ENCODE results near the gene PPM1E.
"Not testable (repeated sequence)": the region's sequence is repeated elsewhere in the genome, so short reads cannot be mapped to it uniquely, and the experiment has no call there.

The PPM1E gene

GRCh38 chr17:58954358-58954757, 198.7 kb downstream of the PPM1E start:
- not testable (repeated sequence) for H3K27me3 ChIP-seq (ENCODE audit: control insufficient read depth, insufficient read depth, low read length); H3K9me3 ChIP-seq (ENCODE audit: control insufficient read depth, insufficient read depth, low read length); H3K4me3 ChIP-seq (ENCODE audit: low read depth, low read length); H3K4me1 ChIP-seq (ENCODE audit: control insufficient read depth, insufficient read depth, low read length); H3K27ac ChIP-seq (ENCODE audit: low read depth, low read length); H3K36me3 ChIP-seq (ENCODE audit: control insufficient read depth, insufficient read depth, low read length); H3K9ac ChIP-seq (ENCODE audit: low read depth, low read length)

DNA sequence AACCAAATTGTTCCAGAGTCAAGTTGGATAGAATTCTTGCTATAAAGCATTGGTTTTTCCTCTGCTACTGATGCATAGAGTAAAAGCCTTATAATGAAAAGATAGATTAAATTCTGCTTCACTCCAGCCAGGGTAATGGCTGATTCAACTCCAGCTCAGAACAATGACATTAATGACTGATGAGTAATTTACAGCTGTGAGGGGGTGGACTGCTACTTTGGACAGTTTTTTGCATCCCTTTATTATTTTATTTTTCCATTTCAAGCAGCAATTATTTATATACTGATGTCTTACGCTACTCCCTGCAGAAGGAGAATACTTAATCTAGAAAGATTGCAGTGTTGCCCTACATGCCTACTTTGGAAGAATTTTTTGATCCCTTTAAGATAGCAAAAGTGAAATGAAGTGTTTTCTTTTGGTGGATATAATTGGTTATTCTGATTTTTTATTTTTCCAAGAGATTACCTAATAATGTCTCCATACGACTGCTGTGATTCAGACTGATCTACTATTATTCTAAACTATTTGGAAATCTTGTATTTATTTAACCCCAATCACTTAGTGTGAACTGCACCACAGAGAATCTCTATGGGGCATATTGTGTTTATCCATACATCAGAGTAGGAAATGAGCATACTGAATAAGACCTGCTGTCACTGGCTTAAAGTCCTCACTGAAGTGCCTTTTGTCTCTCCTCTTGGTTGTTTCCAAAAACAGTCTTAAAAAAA, 201.5 kb downstream of the PPM1E start:
- Histone ChIP-seq H3K9ac (ENCODE audit: low read depth, low read length) (no peak overlapping the region), H3K4me1 (ENCODE audit: control insufficient read depth, insufficient read depth, low read length) (no peaks in the 10 kb centered on the region), H3K36me3 (ENCODE audit: control insufficient read depth, insufficient read depth, low read length) (no peaks in the 10 kb centered on the region), H3K4me3 (ENCODE audit: low read depth, low read length) (no peak overlapping the region), H3K9me3 (ENCODE audit: control insufficient read depth, insufficient read depth, low read length) (no peaks in the 10 kb centered on the region), H3K27me3 (ENCODE audit: control insufficient read depth, insufficient read depth, low read length) (no peaks in the 10 kb centered on the region), H3K27ac (ENCODE audit: low read depth, low read length) (no peak overlapping the region)

DNA sequence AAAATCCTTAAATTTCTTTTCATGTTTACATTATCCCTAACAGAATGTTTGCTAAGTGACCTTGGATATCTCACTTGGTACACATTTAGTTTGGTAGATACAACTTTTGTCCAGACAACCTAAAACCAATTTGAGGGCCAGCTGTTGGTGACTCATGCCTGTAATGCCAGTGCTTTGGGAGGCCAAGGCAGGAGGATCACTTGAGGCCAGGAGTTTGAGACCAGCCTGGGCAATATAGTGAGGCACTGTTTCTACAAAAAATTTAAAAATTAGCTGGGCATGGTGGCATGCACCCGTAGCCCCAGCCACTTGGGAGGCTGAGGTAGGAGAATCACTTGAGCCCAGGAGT, 202.0 kb downstream of the PPM1E start:
- H3K27ac ChIP-seq (ENCODE audit: low read depth, low read length); H3K4me1 ChIP-seq (ENCODE audit: control insufficient read depth, insufficient read depth, low read length); H3K36me3 ChIP-seq (ENCODE audit: control insufficient read depth, insufficient read depth, low read length); H3K27me3 ChIP-seq (ENCODE audit: control insufficient read depth, insufficient read depth, low read length); H3K9ac ChIP-seq (ENCODE audit: low read depth, low read length); H3K9me3 ChIP-seq (ENCODE audit: control insufficient read depth, insufficient read depth, low read length); H3K4me3 ChIP-seq (ENCODE audit: low read depth, low read length): not testable (repeated sequence)

GRCh38 chr17:58960068-58960467, 204.4 kb downstream of the PPM1E start:
- H3K27ac ChIP-seq (ENCODE audit: low read depth, low read length) = peak overlapping the region; percentile 24
- no peak overlapping the region for H3K4me3 ChIP-seq (ENCODE audit: low read depth, low read length)
- no peak overlapping the region for H3K9ac ChIP-seq (ENCODE audit: low read depth, low read length)

DNA sequence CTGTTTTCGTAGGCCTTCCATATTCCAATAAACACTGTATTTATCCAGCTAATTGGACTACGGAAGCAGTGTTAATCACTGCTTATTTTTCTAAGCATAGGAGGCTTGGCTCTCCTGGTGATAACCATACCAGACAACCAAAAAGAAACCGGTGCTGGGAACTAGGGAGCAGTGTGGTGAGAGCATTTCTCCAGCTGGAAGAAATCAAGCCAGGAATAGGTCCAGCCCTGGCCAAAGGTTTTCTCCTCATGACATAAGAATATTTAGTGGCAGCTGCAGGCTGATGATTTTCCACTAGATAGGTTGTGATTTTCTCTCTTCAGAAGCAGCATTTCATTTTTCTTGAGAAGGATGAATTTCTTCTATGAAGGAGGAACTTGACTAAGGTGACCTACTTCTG, 209.6 kb downstream of the PPM1E start:
- peaks cover 34% of the 10 kb centered on the region for H3K4me1 ChIP-seq (ENCODE audit: control insufficient read depth, insufficient read depth, low read length)
- no peaks in the 10 kb centered on the region for H3K27me3 ChIP-seq (ENCODE audit: control insufficient read depth, insufficient read depth, low read length)
- H3K36me3 ChIP-seq (ENCODE audit: control insufficient read depth, insufficient read depth, low read length) = no peaks in the 10 kb centered on the region
- H3K27ac ChIP-seq (ENCODE audit: low read depth, low read length) = no peak overlapping the region
- no peak overlapping the region for H3K9ac ChIP-seq (ENCODE audit: low read depth, low read length)
- no peaks in the 10 kb centered on the region for H3K9me3 ChIP-seq (ENCODE audit: control insufficient read depth, insufficient read depth, low read length)
- no peak overlapping the region for H3K4me3 ChIP-seq (ENCODE audit: low read depth, low read length)

More at GRCh38 chr17:58960068-58960467, 204.4 kb downstream of the PPM1E start:
- Histone ChIP-seq H3K27me3 (ENCODE audit: control insufficient read depth, insufficient read depth, low read length) (no peaks in the 10 kb centered on the region), H3K4me1 (ENCODE audit: control insufficient read depth, insufficient read depth, low read length) (peaks cover 2% of the 10 kb centered on the region; the same call in 1 of the 2 replicates), H3K36me3 (ENCODE audit: control insufficient read depth, insufficient read depth, low read length) (no peaks in the 10 kb centered on the region), H3K9me3 (ENCODE audit: control insufficient read depth, insufficient read depth, low read length) (no peaks in the 10 kb centered on the region)

GRCh38 chr17:58966208-58966607, 210.6 kb downstream of the PPM1E start:
- Histone ChIP-seq H3K4me3 (ENCODE audit: low read depth, low read length) (no peak overlapping the region), H3K27ac (ENCODE audit: low read depth, low read length) (no peak overlapping the region), H3K9me3 (ENCODE audit: control insufficient read depth, insufficient read depth, low read length) (no peaks in the 10 kb centered on the region), H3K9ac (ENCODE audit: low read depth, low read length) (no peak overlapping the region), H3K4me1 (ENCODE audit: control insufficient read depth, insufficient read depth, low read length) (peaks cover 34% of the 10 kb centered on the region), H3K27me3 (ENCODE audit: control insufficient read depth, insufficient read depth, low read length) (no peaks in the 10 kb centered on the region), H3K36me3 (ENCODE audit: control insufficient read depth, insufficient read depth, low read length) (no peaks in the 10 kb centered on the region)

- peaks cover 34% of the 10 kb centered on the region for H3K4me1 ChIP-seq (ENCODE audit: control insufficient read depth, insufficient read depth, low read length)
- H3K36me3 ChIP-seq (ENCODE audit: control insufficient read depth, insufficient read depth, low read length) = no peaks in the 10 kb centered on the region
- peak overlapping the region; percentile 0 for H3K27ac ChIP-seq (ENCODE audit: low read depth, low read length)
- H3K4me3 ChIP-seq (ENCODE audit: low read depth, low read length) = no peak overlapping the region
- H3K9ac ChIP-seq (ENCODE audit: low read depth, low read length) = no peak overlapping the region
- H3K9me3 ChIP-seq (ENCODE audit: control insufficient read depth, insufficient read depth, low read length) = no peaks in the 10 kb centered on the region
- no peaks in the 10 kb centered on the region for H3K27me3 ChIP-seq (ENCODE audit: control insufficient read depth, insufficient read depth, low read length)
Observed at GRCh38 chr17:58968426-58969061, 212.9 kb downstream of the PPM1E start.

- Histone ChIP-seq H3K36me3 (ENCODE audit: control insufficient read depth, insufficient read depth, low read length) (no peaks in the 10 kb centered on the region), H3K9me3 (ENCODE audit: control insufficient read depth, insufficient read depth, low read length) (no peaks in the 10 kb centered on the region), H3K4me1 (ENCODE audit: control insufficient read depth, insufficient read depth, low read length) (peaks cover 34% of the 10 kb centered on the region), H3K27me3 (ENCODE audit: control insufficient read depth, insufficient read depth, low read length) (no peaks in the 10 kb centered on the region), H3K9ac (ENCODE audit: low read depth, low read length) (no peak overlapping the region), H3K27ac (ENCODE audit: low read depth, low read length) (no peak overlapping the region), H3K4me3 (ENCODE audit: low read depth, low read length) (no peak overlapping the region)
Observed at GRCh38 chr17:58969156-58969555, 213.5 kb downstream of the PPM1E start.

GRCh38 chr17:58969612-58970011, 214.0 kb downstream of the PPM1E start:
- Histone ChIP-seq H3K27ac (ENCODE audit: low read depth, low read length) (no peak overlapping the region), H3K9me3 (ENCODE audit: control insufficient read depth, insufficient read depth, low read length) (no peaks in the 10 kb centered on the region), H3K27me3 (ENCODE audit: control insufficient read depth, insufficient read depth, low read length) (no peaks in the 10 kb centered on the region), H3K9ac (ENCODE audit: low read depth, low read length) (no peak overlapping the region), H3K4me3 (ENCODE audit: low read depth, low read length) (no peak overlapping the region), H3K4me1 (ENCODE audit: control insufficient read depth, insufficient read depth, low read length) (peaks cover 34% of the 10 kb centered on the region), H3K36me3 (ENCODE audit: control insufficient read depth, insufficient read depth, low read length) (no peaks in the 10 kb centered on the region)

DNA sequence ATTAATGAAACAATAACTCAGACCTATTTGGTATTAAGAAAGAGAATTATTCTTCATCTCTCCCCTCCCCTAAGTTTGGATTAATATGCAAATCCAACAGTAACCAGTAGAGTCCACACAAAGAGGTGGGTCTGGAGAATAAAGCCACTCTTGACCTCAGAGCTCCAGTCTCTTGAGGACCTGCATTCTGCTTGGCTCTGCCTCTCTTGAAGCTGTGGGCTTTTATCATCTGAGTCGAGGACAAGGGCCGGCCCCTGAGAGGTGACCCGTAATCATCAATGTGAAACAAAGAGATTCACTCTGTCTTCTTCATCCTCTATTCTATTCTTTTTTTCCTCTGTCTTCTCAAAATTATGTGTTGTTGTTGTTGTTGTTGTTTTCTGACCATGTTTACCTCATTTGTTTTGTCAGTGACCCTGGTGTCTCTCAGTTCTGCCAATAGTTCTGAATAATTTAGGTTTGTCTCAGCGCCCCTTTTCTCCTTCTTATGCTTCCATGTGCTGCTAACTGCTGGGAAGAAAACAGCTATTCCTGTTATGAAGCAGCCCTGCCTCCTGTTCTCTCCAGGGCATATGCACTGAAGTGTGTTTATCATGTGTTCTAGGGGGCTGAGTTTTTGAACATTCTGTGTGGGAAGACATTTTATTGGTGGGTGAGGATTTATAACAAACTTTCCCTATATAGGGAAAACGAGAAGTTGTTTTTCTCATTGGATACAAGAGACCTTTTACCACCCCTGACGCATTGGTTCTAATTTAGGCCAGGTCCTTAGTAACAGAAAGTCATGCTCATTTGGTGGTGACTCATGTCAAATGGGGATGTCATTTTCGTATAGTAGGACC, 215.2 kb downstream of the PPM1E start:
- H3K9me3 ChIP-seq (ENCODE audit: control insufficient read depth, insufficient read depth, low read length) = no peaks in the 10 kb centered on the region
- H3K36me3 ChIP-seq (ENCODE audit: control insufficient read depth, insufficient read depth, low read length) = no peaks in the 10 kb centered on the region
- H3K27ac ChIP-seq (ENCODE audit: low read depth, low read length) = no peak overlapping the region
- H3K4me1 ChIP-seq (ENCODE audit: control insufficient read depth, insufficient read depth, low read length) = peaks cover 24% of the 10 kb centered on the region
- no peaks in the 10 kb centered on the region for H3K27me3 ChIP-seq (ENCODE audit: control insufficient read depth, insufficient read depth, low read length)
- no peak overlapping the region for H3K4me3 ChIP-seq (ENCODE audit: low read depth, low read length)
- H3K9ac ChIP-seq (ENCODE audit: low read depth, low read length) = no peak overlapping the region

GRCh38 chr17:58974354-58974753, 218.7 kb downstream of the PPM1E start:
- Histone ChIP-seq H3K27me3 (ENCODE audit: control insufficient read depth, insufficient read depth, low read length) (no peaks in the 10 kb centered on the region), H3K4me3 (ENCODE audit: low read depth, low read length) (no peak overlapping the region), H3K9me3 (ENCODE audit: control insufficient read depth, insufficient read depth, low read length) (no peaks in the 10 kb centered on the region), H3K27ac (ENCODE audit: low read depth, low read length) (no peak overlapping the region), H3K9ac (ENCODE audit: low read depth, low read length) (no peak overlapping the region), H3K4me1 (ENCODE audit: control insufficient read depth, insufficient read depth, low read length) (peaks cover 3% of the 10 kb centered on the region), H3K36me3 (ENCODE audit: control insufficient read depth, insufficient read depth, low read length) (no peaks in the 10 kb centered on the region)
